Body of pancreas (tissue), 4 donors: Measurements from ENCODE around the gene PEDS1. TPM values are rescaled to one million over a fixed set of nuclear protein-coding genes. Genes with fewer than 3 reads are reported as not detected.

Source experiments
- ATAC-seq: fragments of 150-250 bp; one replicate; pipeline ENCODE4 v1.9.1; 2016
- DNase-seq, 4 donors: peaks; one replicate each; pipeline ENCODE4 v3.0.0-alpha.2; 2019
- H3K27ac ChIP-seq, 4 donors: fragments of 200-600 bp; sonication (generic); 1 replicate in 3 of 4; 2 replicates in 1 of 4; pipeline versions ENCODE4 v1.5.1 to v1.6.1; 2016 to 2019; ENCODE audit warnings: mild to moderate bottlenecking in 1 of 4, mixed read lengths in 1 of 4, moderate library complexity in 1 of 4
- H3K27me3 ChIP-seq, 2 donors: fragments of 200-600 bp; sonication (generic); one replicate each; pipeline ENCODE4 v1.6.0; 2016; ENCODE audit warnings: mild to moderate bottlenecking in 1 of 2
- H3K36me3 ChIP-seq, 2 donors: fragments of 200-600 bp; sonication (generic); replicated peaks in 1 of 2; 2 replicates each; pipeline ENCODE4 v1.5.1; 2016; ENCODE audit warnings: low read depth in 2 of 2; ENCODE audit not compliant: insufficient read depth in 1 of 2
- H3K4me1 ChIP-seq: fragments of 200-600 bp; sonication (generic); one replicate; pipeline ENCODE4 v1.6.0; 2016
- H3K4me3 ChIP-seq, 2 donors: fragments of 200-600 bp; sonication (generic); 1 replicate in 1 of 2; 2 replicates in 1 of 2; pipeline ENCODE4 v1.5.1; 2016 to 2019
- H3K9me3 ChIP-seq, 3 donors: fragments of 200-600 bp; sonication (generic); 1 replicate in 2 of 3; 2 replicates in 1 of 3; pipeline ENCODE4 v1.5.1; 2016
- POLR2A ChIP-seq, 3 donors: fragments of 450-650 bp; IDR thresholded peaks; one replicate each; pipeline ENCODE4 v1.6.1; 2016; ENCODE audit warnings: antibody characterized with exemption in 3 of 3, mild to moderate bottlenecking in 2 of 3
- WGBS, 2 donors: methylation state at CpG; one replicate each; pipeline ENCODE4 v1.1.5; 2017; 5-methylcytosine and 5-hydroxymethylcytosine counted together
- intact Hi-C: fragments of 100-400 bp; cut with DNase I; formaldehyde crosslinking; loops from one replicate; pipeline ENCODE4 v1.15.1; 2023
- total RNA-seq, 2 donors: library from RNA; depleted of rRNA; stranded (reverse); fragments of >200 nt; gene quantifications; one replicate each; pipeline ENCODE4 v1.1.0, GENCODE V29; 2016
- TF ChIP-seq, protein P1 (sequence below), 7 experiments: fragments of 450-650 bp in 4 of 7; fragments of 200-600 bp in 3 of 7; sonication (generic) in 3 of 7; IDR thresholded peaks; one replicate each; pipeline ENCODE4 v1.5.1; 2016 to 2019; ENCODE audit warnings: antibody characterized with exemption in 7 of 7

Gene PEDS1
- total RNA-seq, 2 donors from 2014 or later, result 9.1 to 9.6 TPM

DNA sequence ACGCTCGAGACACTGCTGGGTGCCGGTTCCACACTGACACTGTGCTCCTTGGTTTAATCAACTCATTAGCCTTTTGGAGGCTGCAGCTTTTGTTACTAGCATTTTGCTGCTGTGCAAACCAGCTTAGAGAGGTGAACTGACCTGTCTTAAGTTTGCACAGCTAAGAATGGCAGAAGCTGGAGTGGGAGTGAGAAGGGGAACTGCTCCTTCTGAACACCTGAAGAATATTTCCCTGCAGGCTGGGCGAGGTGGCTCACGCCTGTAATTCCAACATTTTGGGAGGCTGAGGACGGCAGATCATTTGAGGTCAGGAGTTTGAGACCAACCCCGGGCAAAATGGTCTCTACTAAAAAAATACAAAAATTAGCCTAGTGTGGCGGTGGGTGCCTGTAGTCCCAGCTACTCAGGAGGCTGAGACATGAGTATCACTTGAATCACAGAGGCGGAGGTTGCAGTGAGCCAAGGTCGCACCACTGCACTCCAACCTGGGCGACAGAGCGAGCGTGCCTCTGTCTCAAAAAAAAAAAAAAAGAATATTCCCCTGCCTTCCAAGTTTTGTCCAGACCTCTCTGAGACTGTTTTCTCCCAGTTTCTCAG, 42.1 kb upstream of the PEDS1 start:
- Histone ChIP-seq H3K27ac (peak overlapping the region in 2 of 4 donors; percentile 65 to 100), H3K9me3 (no peaks in the 10 kb centered on the region), H3K4me3 (no peak overlapping the region), H3K36me3 (no peaks in the 10 kb centered on the region), H3K27me3 (no peaks in the 10 kb centered on the region), H3K4me1 (peaks cover 29% of the 10 kb centered on the region)
- TF ChIP-seq POLR2A (IDR thresholded peaks at IDR 0.05), result no peak
- TF ChIP-seq, protein P1, sequence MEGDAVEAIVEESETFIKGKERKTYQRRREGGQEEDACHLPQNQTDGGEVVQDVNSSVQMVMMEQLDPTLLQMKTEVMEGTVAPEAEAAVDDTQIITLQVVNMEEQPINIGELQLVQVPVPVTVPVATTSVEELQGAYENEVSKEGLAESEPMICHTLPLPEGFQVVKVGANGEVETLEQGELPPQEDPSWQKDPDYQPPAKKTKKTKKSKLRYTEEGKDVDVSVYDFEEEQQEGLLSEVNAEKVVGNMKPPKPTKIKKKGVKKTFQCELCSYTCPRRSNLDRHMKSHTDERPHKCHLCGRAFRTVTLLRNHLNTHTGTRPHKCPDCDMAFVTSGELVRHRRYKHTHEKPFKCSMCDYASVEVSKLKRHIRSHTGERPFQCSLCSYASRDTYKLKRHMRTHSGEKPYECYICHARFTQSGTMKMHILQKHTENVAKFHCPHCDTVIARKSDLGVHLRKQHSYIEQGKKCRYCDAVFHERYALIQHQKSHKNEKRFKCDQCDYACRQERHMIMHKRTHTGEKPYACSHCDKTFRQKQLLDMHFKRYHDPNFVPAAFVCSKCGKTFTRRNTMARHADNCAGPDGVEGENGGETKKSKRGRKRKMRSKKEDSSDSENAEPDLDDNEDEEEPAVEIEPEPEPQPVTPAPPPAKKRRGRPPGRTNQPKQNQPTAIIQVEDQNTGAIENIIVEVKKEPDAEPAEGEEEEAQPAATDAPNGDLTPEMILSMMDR (IDR thresholded peaks at IDR 0.05), result no peak
- 82 to 84% methylated on average over 13 of the region's 13 CpGs for WGBS, 2 donors
- intact Hi-C loops, result no loop called here
- ATAC-seq (no peak), DNase-seq (no peak)

DNA sequence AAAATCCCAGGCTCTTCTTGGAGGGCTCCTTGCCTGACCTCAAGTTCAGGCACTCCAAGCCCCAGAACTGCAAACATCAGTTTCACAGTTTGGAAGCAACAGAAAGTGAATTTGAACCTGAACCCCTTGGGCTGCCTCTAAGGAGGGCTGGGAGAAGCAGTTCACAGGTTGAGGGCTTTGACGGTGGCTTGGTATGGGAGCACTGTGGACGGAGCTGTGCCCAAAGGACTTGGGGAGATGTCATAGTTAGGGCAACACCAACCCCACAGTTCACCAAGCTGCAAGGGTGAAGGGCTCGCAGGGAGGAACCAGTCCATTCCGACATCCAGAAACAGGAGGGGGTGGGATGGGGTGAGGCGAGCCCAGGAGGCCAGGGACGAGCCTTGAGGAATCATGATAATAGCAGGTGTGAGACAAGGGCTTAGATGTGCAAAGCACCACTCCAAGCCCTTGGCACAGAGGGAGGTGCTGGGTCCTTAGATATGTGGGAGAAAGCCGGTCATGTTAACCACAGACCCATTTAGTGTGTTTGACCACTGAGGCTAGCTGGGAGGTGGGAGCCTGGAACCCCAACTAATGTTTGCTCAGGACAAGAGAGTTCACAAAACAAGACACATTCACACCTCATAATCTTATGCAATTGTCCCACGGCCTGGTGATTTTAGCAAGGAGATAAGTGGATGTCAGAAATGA, 41.5 kb upstream of the PEDS1 start:
- ATAC-seq, result no peak
- Histone ChIP-seq H3K36me3 (no peaks in the 10 kb centered on the region), H3K27me3 (no peaks in the 10 kb centered on the region), H3K9me3 (no peaks in the 10 kb centered on the region), H3K27ac (peak overlapping the region; percentile 65 to 100 (median 99)), H3K4me3 (no peak overlapping the region), H3K4me1 (peaks cover 32% of the 10 kb centered on the region)
- WGBS, 2 donors, result 70 to 87% methylated on average over 3 to 8 of the region's 8 CpGs
- no peak for DNase-seq
- peak in 1 of 3 donors; percentile 4 for TF ChIP-seq POLR2A (IDR thresholded peaks at IDR 0.05)
- TF ChIP-seq, protein P1 (IDR thresholded peaks at IDR 0.05), result no peak
- intact Hi-C loops, result no loop called here

DNA sequence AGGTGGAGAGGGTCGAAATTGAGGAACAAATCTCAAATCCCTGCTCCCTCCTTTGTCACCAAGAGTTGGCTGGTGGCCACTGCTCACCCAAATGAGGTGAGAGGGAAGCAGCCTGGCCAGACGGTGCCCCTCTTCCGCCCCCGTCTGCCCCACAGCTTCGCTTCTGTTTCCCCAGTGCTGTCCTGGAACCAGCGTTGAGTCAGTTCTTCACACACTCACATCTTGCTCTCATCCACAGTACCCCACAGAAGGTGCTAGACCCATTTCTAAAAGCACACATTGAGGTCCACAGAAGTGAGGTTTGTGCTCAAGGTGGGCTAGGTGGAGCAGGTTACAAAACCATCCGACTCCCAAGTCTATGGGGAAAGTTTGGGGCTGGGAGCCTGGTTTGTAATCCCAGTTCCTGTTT, 40.9 kb upstream of the PEDS1 start:
- no peaks in the 10 kb centered on the region for H3K27me3 ChIP-seq
- no peak for TF ChIP-seq POLR2A (IDR thresholded peaks at IDR 0.05)
- TF ChIP-seq, protein P1 (IDR thresholded peaks at IDR 0.05), result no peak
- peaks cover 36% of the 10 kb centered on the region for H3K4me1 ChIP-seq
- H3K4me3 ChIP-seq, result no peak overlapping the region
- no peaks in the 10 kb centered on the region for H3K9me3 ChIP-seq
- DNase-seq (peak in 1 of 4 donors; percentile 29), ATAC-seq (no peak)
- intact Hi-C loops, result no loop called here
- peak overlapping the region; percentile 65 to 100 (median 99) for H3K27ac ChIP-seq
- no peaks in the 10 kb centered on the region for H3K36me3 ChIP-seq
- WGBS, 2 donors, result 47 to 55% methylated on average over 7 of the region's 7 CpGs

DNA sequence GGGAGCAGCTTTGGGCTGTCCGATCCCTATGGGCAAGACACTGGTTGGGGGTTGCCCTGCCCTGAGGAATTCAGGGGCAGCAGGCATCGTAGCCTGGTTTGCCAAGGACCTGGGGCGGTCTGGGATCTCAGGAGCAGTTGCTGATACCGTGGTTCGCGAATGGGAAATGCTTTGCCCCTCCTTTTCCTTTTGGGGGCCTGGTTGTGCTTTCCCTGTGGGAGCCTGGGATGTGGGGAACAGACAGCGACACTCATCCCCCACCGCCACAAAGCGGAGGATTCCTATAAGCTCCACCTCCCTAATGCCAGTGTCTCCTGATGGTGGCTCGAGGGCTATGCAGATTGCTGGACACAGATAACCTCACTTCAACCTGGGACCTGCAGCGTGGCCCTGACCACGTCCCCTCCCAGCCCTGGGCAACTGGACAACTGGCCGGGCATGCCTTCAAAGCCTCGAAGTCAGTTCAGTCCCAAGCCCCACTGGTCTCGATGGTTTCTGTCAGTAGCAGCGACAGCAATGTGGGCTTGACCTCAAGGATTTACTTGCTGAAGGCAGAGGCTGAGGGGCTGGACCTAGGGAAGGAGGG, 40.4 kb upstream of the PEDS1 start:
- peaks cover 36% of the 10 kb centered on the region for H3K4me1 ChIP-seq
- no peaks in the 10 kb centered on the region for H3K9me3 ChIP-seq
- H3K36me3 ChIP-seq, result no peaks in the 10 kb centered on the region
- no peak for DNase-seq
- peak overlapping the region; percentile 65 to 100 (median 99) for H3K27ac ChIP-seq
- H3K27me3 ChIP-seq, result no peaks in the 10 kb centered on the region
- ATAC-seq, result no peak
- H3K4me3 ChIP-seq, result peak overlapping the region; percentile 13 to 76
- 25 to 32% methylated on average over 12 to 16 of the region's 16 CpGs for WGBS, 2 donors
- intact Hi-C loops, result no loop called here
- TF ChIP-seq POLR2A (IDR thresholded peaks at IDR 0.05), result peak in 1 of 3 donors; percentile 14
- TF ChIP-seq, protein P1 (IDR thresholded peaks at IDR 0.05), result no peak
